Measurements from ENCODE around the gene AHRR. TPM values are rescaled to one million over a fixed set of nuclear protein-coding genes. Genes with fewer than 3 reads are reported as not detected.
"Not testable (repeated sequence)": the region's sequence is repeated elsewhere in the genome, so short reads cannot be mapped to it uniquely, and the experiment has no call there.

AHRR gene
- polyA plus RNA-seq, 1 donor = 3.9 TPM

DNA sequence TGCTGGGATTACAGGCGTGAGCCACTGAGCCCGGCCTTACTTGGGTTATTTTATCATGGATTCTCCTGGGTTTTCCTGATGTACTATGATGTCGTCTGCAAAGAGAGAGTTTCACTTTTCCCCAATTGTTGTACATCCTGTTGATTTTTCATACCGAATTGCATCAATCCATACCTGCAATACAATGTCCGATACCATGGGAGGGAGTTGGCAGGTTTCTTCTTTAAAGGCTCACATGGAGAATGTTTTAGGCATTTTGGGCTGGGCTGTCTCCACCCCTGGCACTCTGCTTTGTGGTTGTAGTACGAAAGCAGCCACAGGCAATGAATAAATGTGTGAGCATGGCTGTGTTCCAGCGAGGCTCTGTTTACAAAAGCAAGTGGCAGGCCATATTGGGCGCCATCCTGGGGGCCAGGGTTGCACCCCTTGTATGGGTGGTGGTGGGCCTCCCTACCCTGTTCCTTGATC lies 86.3 kb downstream of the AHRR start:
- Histone ChIP-seq H3K27ac (ENCODE audit: low read length) (no peak overlapping the region), H3K27me3 (ENCODE audit: control insufficient read depth, insufficient read depth, low read length) (no peaks in the 10 kb centered on the region), H3K36me3 (ENCODE audit: control insufficient read depth, insufficient read depth, low read length) (no peaks in the 10 kb centered on the region), H3K4me3 (ENCODE audit: low read length) (no peak overlapping the region), H3K4me1 (ENCODE audit: control insufficient read depth, insufficient read depth, low read length) (no peaks in the 10 kb centered on the region), H3K9me3 (ENCODE audit: control insufficient read depth, low read depth, low read length) (no peaks in the 10 kb centered on the region)
- WGBS (ENCODE audit: insufficient coverage, low lambda C conversion rate) = 100% methylated on average over 1 of the region's 8 CpGs
- DNase-seq = no peak

DNA sequence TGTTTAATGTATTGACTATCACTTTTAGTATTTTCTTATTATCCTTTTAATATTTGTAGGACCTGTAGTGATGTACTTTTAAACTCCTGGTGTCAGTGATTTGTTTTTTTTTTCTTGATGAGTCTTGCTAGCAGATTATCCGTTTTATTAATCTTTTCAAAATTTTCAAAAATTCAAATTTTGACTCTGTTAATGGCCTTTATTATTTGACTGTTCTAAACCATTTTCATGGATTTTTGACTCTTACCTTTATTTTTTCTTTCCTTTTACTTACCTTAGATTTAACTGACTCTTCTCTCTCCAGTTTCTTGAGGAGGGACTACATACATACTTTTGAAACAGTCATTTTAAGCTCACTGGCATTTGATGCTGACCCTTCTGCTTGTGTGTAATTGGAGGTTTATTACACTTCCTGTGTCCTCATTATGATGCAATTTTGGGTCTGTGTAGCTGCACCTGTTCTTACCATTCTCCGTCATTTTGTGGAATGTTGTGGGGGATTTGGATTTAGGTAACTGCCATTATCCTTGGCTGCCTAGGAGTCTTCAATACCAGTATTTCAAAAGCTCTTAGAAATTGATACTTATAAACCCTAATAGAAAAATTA lies 89.5 kb downstream of the AHRR start:
- Histone ChIP-seq H3K36me3 (ENCODE audit: control insufficient read depth, insufficient read depth, low read length) (no peaks in the 10 kb centered on the region), H3K4me1 (ENCODE audit: control insufficient read depth, insufficient read depth, low read length) (peaks cover 11% of the 10 kb centered on the region), H3K27ac (ENCODE audit: low read length) (no peak overlapping the region), H3K4me3 (ENCODE audit: low read length) (no peak overlapping the region), H3K27me3 (ENCODE audit: control insufficient read depth, insufficient read depth, low read length) (no peaks in the 10 kb centered on the region), H3K9me3 (ENCODE audit: control insufficient read depth, low read depth, low read length) (peaks cover 5% of the 10 kb centered on the region)
- 100% methylated on average over 1 of the region's 2 CpGs for WGBS (ENCODE audit: insufficient coverage, low lambda C conversion rate)
- no peak for DNase-seq

DNA sequence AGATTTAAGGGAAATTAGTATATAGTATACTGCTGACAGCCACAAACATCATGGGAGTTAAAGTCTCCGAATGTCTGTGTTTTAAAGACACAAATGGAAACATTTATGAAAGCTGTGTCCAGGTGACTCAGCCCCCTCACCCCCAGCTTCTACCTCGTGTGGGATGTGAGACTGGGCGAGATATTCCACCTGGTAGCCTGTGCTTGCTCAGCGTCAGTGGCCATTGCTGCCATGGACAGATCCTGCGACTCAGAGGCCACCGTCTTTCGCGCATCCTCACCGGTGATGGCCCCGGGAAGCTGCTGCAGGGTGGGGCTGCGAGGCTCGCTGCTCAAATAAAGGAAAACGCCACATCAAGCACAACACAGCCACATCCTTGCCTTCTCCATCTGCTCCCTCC lies 90.2 kb downstream of the AHRR start:
- WGBS (ENCODE audit: insufficient coverage, low lambda C conversion rate) = no CpG with 5 or more reads among the region's 13 CpGs
- H3K36me3 ChIP-seq (ENCODE audit: control insufficient read depth, insufficient read depth, low read length) = no peaks in the 10 kb centered on the region
- no peak for DNase-seq
- H3K4me3 ChIP-seq (ENCODE audit: low read length) = no peak overlapping the region
- H3K27me3 ChIP-seq (ENCODE audit: control insufficient read depth, insufficient read depth, low read length) = no peaks in the 10 kb centered on the region
- peaks cover 8% of the 10 kb centered on the region for H3K9me3 ChIP-seq (ENCODE audit: control insufficient read depth, low read depth, low read length)
- H3K27ac ChIP-seq (ENCODE audit: low read length) = no peak overlapping the region
- peaks cover 17% of the 10 kb centered on the region for H3K4me1 ChIP-seq (ENCODE audit: control insufficient read depth, insufficient read depth, low read length)

DNA sequence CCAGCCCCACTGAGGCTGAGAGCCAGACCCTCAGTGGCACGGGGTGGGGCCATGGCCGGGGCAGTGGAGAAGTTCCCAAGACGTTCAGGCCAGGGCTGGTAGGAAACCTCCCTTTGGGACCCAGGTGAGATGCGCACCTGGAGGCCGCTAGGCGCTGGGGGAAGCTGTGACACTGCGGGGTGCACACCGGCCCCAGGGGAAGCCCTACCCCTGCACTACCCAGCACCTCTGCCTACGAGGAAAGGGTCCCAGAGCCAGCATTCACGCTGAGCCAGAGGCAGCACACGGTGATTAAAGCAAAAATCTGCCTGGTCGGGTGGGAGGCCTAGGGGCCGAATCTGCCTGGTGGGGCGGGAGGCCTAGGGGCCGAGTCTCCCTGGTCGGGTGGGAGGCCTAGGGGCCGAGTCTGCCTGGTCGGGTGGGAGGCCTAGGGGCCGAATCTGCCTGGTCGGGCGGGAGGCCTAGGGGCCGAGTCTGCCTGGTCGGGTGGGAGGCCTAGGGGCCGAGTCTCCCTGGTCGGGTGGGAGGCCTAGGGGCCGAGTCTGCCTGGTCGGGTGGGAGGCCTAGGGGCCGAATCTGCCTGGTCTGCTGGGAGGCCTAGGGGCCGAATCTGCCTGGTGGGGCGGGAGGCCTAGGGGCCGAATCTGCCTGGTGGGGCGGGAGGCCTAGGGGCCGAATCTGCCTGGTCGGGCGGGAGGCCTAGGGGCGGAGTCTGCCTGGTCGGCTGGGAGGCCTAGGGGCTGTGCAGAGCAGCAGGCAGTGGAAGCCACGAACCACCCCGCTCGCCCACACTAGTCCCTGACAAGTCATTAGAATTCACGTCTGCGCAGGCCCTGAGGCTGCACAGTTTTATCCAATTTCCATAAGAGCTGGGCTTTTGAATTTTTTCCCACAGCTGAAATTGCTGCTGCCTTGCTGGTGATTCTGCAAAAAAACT lies 93.7 kb downstream of the AHRR start:
- H3K4me3 ChIP-seq (ENCODE audit: low read length); H3K36me3 ChIP-seq (ENCODE audit: control insufficient read depth, insufficient read depth, low read length); H3K9me3 ChIP-seq (ENCODE audit: control insufficient read depth, low read depth, low read length); H3K27me3 ChIP-seq (ENCODE audit: control insufficient read depth, insufficient read depth, low read length): not testable (repeated sequence)
- WGBS (ENCODE audit: insufficient coverage, low lambda C conversion rate) = no CpG with 5 or more reads among the region's 42 CpGs
- peaks cover 17% of the 10 kb centered on the region for H3K4me1 ChIP-seq (ENCODE audit: control insufficient read depth, insufficient read depth, low read length)
- peak overlapping the region; percentile 91 for H3K27ac ChIP-seq (ENCODE audit: low read length)
- DNase-seq = peak in 1 of 2 donors; percentile 80

DNA sequence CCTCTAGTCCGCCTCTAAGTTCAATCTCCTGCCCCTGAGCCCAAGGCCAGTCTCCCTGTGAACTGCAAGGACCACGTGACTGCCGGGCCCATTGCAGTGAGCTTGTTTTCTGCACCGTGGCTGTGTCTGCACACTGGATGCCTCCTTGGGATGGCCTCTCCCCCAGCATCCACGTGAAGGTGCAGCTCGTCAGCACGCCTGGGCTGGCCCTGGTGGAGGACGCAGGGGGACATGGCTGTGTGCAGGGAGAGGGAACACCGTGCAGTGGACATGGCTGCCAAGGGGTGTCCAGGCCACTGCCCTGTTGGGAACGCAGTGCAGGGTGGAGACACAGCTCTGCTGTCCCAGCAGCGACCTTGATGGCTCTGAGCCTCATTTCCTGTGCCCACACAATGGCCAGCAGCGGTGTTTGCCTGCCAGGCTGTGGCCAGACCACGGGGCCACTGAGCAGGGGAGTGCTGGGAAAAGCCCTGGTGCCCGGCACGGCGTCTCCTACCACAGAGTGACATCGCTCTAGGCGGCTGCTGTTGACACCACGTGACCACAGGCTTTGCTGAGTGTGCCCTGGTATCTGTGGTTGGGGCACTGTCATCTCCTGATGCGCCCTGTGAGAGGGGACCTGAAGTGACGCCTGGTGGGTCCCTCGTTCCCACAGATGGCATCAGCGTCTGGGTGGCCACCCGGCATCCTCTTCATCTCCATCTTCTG lies 94.6 kb downstream of the AHRR start:
- Histone ChIP-seq H3K4me1 (ENCODE audit: control insufficient read depth, insufficient read depth, low read length) (peaks cover 17% of the 10 kb centered on the region), H3K9me3 (ENCODE audit: control insufficient read depth, low read depth, low read length) (peaks cover 9% of the 10 kb centered on the region), H3K4me3 (ENCODE audit: low read length) (no peak overlapping the region), H3K36me3 (ENCODE audit: control insufficient read depth, insufficient read depth, low read length) (no peaks in the 10 kb centered on the region), H3K27ac (ENCODE audit: low read length) (peak overlapping the region; percentile 91), H3K27me3 (ENCODE audit: control insufficient read depth, insufficient read depth, low read length) (no peaks in the 10 kb centered on the region)
- no CpG with 5 or more reads among the region's 24 CpGs for WGBS (ENCODE audit: insufficient coverage, low lambda C conversion rate)
- DNase-seq = no peak

DNA sequence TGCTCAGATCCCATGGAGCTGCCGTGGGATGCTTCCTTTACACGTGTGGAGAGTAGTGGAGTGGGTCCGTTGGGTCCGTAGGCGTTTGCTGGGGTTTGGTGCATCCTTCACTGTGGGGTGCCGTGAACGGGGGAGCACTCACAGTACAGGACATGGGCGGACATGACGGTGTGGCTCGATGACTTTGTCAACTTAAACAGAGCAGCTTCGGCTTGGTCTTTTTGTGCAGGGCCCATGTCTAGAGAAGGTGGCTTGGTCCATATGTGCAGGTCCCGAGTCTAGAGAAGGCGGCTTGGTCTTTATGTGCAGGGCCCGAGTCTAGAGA lies 95.1 kb downstream of the AHRR start:
- Histone ChIP-seq H3K27me3 (ENCODE audit: control insufficient read depth, insufficient read depth, low read length) (no peaks in the 10 kb centered on the region), H3K36me3 (ENCODE audit: control insufficient read depth, insufficient read depth, low read length) (no peaks in the 10 kb centered on the region), H3K9me3 (ENCODE audit: control insufficient read depth, low read depth, low read length) (peaks cover 13% of the 10 kb centered on the region), H3K4me3 (ENCODE audit: low read length) (no peak overlapping the region), H3K27ac (ENCODE audit: low read length) (peak overlapping the region; percentile 91), H3K4me1 (ENCODE audit: control insufficient read depth, insufficient read depth, low read length) (peaks cover 17% of the 10 kb centered on the region)
- no CpG with 5 or more reads among the region's 14 CpGs for WGBS (ENCODE audit: insufficient coverage, low lambda C conversion rate)
- no peak for DNase-seq

DNA sequence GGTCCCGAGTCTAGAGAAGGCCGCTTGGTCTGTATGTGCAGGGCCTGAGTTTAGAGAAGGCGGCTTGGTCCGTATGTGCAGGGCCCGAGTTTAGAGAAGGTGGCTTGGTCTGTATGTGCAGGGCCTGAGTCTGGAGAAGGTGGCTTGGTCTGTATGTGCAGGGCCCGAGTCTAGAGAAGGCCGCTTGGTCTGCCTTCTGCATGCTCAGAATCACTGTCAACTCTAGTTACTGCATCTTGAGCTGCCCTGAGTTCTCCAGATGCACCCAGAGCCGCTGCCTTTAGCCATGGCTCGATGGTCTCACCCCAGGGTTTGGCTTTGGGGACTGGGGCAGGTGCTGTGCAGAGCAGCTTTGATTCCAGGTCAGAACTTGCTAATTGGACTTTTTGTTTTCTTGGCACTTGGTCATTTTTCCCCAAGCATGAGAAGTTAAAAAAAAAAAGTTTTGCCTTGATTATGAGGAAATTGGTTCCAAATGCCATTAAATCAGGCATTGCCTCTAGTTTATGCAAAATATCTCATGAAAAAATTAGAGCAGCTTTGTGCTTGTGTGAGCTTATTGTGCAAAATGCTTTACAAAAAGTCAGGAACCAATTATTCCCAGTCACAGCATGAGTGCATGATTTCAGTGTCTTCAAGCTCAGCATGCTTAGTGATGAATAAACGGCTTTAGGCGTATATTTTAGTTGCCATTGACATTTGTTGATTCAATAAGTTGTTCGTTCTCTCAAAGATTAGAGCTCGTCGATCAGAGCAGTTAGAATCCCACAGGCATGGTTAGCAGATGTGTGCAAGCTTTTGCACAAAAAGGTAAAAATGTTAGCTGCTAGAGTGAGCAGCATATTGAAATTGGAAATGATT lies 96.0 kb downstream of the AHRR start:
- no peaks in the 10 kb centered on the region for H3K36me3 ChIP-seq (ENCODE audit: control insufficient read depth, insufficient read depth, low read length)
- H3K4me3 ChIP-seq (ENCODE audit: low read length) = no peak overlapping the region
- peaks cover 13% of the 10 kb centered on the region for H3K9me3 ChIP-seq (ENCODE audit: control insufficient read depth, low read depth, low read length)
- 100% methylated on average over 1 of the region's 14 CpGs for whole genome bisulfite sequencing (ENCODE audit: insufficient coverage, low lambda C conversion rate)
- H3K27me3 ChIP-seq (ENCODE audit: control insufficient read depth, insufficient read depth, low read length) = no peaks in the 10 kb centered on the region
- H3K4me1 ChIP-seq (ENCODE audit: control insufficient read depth, insufficient read depth, low read length) = peaks cover 17% of the 10 kb centered on the region
- no peak overlapping the region for H3K27ac ChIP-seq (ENCODE audit: low read length)
- no peak for DNase-seq

DNA sequence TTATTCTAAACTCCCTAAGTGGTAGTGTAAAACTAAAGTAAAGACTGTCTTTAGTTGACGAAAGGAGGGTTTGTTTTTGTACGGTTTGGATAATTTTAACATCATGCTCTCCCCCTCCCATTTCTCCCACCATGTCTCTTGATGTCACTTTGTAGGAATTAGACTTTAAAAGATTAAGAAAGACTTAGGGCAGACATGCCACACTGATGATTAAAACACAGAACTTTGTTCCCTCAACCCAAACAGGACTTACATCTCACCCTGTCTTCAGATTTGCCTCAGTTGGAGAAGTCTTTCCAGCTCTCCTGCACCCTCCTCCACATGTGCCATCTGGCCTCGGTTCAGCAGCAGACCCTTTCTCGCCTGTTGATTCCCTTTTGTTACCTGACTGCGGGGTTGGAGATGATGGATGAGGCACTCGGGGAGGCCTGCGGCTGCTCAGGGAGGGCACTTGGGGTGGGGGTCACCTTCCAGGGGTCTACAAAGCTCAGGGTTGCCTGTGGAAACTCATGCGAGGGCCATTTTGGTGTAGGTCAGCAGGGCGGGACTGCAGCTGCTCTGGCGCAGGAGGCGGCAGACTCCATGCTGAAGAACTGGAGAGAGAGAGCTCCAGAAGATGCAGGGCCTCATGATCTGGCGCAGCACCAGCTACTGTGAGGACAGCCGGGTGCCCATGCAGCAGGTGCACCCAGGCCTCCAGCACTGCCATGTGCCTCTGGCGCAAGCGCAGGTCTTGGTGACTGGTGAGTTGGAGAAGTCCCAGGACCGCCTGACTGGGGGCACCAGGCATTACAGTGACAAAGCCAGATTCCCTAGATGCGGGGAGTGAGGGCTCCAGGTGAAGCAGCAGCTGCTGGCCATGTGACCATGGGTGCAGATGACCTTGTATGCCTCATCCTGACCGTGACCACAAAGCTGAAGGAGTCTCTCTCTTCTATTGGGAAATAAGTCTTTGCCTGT lies 96.9 kb downstream of the AHRR start:
- no peak for DNase-seq
- no CpG with 5 or more reads among the region's 18 CpGs for WGBS (ENCODE audit: insufficient coverage, low lambda C conversion rate)
- Histone ChIP-seq H3K4me1 (ENCODE audit: control insufficient read depth, insufficient read depth, low read length) (peaks cover 17% of the 10 kb centered on the region), H3K9me3 (ENCODE audit: control insufficient read depth, low read depth, low read length) (peaks cover 13% of the 10 kb centered on the region), H3K4me3 (ENCODE audit: low read length) (no peak overlapping the region), H3K36me3 (ENCODE audit: control insufficient read depth, insufficient read depth, low read length) (no peaks in the 10 kb centered on the region), H3K27me3 (ENCODE audit: control insufficient read depth, insufficient read depth, low read length) (no peaks in the 10 kb centered on the region), H3K27ac (ENCODE audit: low read length) (no peak overlapping the region)

DNA sequence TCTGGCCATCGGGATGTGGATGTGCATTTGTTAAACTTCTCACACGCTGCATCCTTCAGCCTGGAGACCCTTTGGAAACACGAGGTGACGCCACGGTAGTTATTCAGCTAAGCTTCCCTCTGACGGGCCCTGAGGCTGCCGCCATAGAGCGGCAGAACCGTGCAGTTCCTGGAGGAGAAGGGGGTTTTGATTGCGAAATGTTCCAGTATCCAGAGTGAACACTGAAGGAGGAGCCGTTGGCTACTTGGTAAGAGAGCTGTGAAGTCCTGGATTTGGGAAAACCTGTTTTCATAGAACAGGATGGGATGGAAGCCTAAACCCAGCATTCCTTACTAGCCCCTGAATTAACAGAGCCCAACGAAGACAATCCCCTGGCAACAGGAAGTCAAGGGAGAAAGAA lies 98.5 kb downstream of the AHRR start:
- Histone ChIP-seq H3K4me1 (ENCODE audit: control insufficient read depth, insufficient read depth, low read length) (peaks cover 13% of the 10 kb centered on the region), H3K27ac (ENCODE audit: low read length) (no peak overlapping the region), H3K27me3 (ENCODE audit: control insufficient read depth, insufficient read depth, low read length) (no peaks in the 10 kb centered on the region), H3K9me3 (ENCODE audit: control insufficient read depth, low read depth, low read length) (peaks cover 13% of the 10 kb centered on the region), H3K36me3 (ENCODE audit: control insufficient read depth, insufficient read depth, low read length) (no peaks in the 10 kb centered on the region), H3K4me3 (ENCODE audit: low read length) (no peak overlapping the region)
- DNase-seq = no peak
- no CpG with 5 or more reads among the region's 12 CpGs for WGBS (ENCODE audit: insufficient coverage, low lambda C conversion rate)
